ENCODE data around the gene PNPLA3. TPM values are rescaled to one million over a fixed set of nuclear protein-coding genes. Genes with fewer than 3 reads are reported as not detected.

PNPLA3 gene
- total and polyA plus RNA-seq, 9 of the 15 experiments (the other 6 are each of a cell fraction or from before 2014, with no cell fraction given), result 0.20 to 0.48 (median 0.38) TPM; not detected in 6

- TF ChIP-seq ZNF318 (IDR thresholded peaks at IDR 0.05; ENCODE audit: borderline replicate concordance in 1 of 2, low read depth in 1 of 2) (no peak), ZNF143 (CRISPR knock-in tag; IDR thresholded peaks at IDR 0.05) (no peak), HDAC1 (IDR thresholded peaks at IDR 0.05) (peak in 1 of 2 experiments; percentile 80; a peak in 2 of 4 replicates), ZNF445 (CRISPR knock-in tag; IDR thresholded peaks at IDR 0.05; ENCODE audit: low read depth) (no peak), KDM1A (IDR thresholded peaks at IDR 0.05) (peak; percentile 65 to 73), RBBP5 (IDR thresholded peaks at IDR 0.05; ENCODE audit: borderline replicate concordance, insufficient read depth, low read length, poor library complexity, severe bottlenecking) (peak; percentile 31), ZNF639 (CRISPR knock-in tag; conservative IDR thresholded peaks at IDR 0.05 in 1 of 2, IDR thresholded peaks at IDR 0.05 in 1 of 2) (no peak), HDAC3 (IDR thresholded peaks at IDR 0.05; ENCODE audit: borderline replicate concordance, partially characterized antibody) (peak; percentile 39), HDAC2 (IDR thresholded peaks at IDR 0.05) (no peak; the same call in 1 of the 2 replicates), ID3 (CRISPR knock-in tag; IDR thresholded peaks at IDR 0.05) (no peak), ID3 (tag; IDR thresholded peaks at IDR 0.05) (no peak), FOXO4 (CRISPR knock-in tag; IDR thresholded peaks at IDR 0.05) (no peak), PYGO2 (tag; IDR thresholded peaks at IDR 0.05) (no peak)
Measured at GRCh38 chr22:43969021-43969878, 45.6 kb downstream of the PNPLA3 start (continued).

Measured in K562 (cell line).